GM06990 (cell line): ENCODE measurements around the gene ABCD2.
A peak's percentile ranks its signal among the peaks of the same experiment; 100 is the strongest.
"Not testable (repeated sequence)": the region's sequence is repeated elsewhere in the genome, so short reads cannot be mapped to it uniquely, and the experiment has no call there.

ENCODE experiments used
- DNase-seq: peaks from one replicate; pipeline ENCODE4 v3.0.0-alpha.2; 2011; ENCODE audit not compliant: insufficient read length; ENCODE audit errors: extremely low read depth
- H3K27me3 ChIP-seq: replicated peaks from 2 replicates; pipeline ENCODE4 v1.6.0; 2011; ENCODE audit warnings: low read length; ENCODE audit not compliant: control insufficient read depth, insufficient read depth
- H3K36me3 ChIP-seq: 2 replicates; pipeline ENCODE4 v1.5.1; 2011; ENCODE audit warnings: low read length; ENCODE audit not compliant: control insufficient read depth, insufficient read depth
- H3K4me3 ChIP-seq: replicated peaks from 2 replicates; pipeline ENCODE4 v1.5.1; 2011; ENCODE audit warnings: low read depth, mild to moderate bottlenecking, control low read depth, low read length
- TF ChIP-seq, protein P1 (sequence below): IDR thresholded peaks from 2 replicates; pipeline ENCODE4 v1.5.1; 2011; ENCODE audit warnings: low read length, control low read depth, mild to moderate bottlenecking, inconsistent platforms; ENCODE audit not compliant: insufficient read depth, poor library complexity, severe bottlenecking

ABCD2 gene

DNA sequence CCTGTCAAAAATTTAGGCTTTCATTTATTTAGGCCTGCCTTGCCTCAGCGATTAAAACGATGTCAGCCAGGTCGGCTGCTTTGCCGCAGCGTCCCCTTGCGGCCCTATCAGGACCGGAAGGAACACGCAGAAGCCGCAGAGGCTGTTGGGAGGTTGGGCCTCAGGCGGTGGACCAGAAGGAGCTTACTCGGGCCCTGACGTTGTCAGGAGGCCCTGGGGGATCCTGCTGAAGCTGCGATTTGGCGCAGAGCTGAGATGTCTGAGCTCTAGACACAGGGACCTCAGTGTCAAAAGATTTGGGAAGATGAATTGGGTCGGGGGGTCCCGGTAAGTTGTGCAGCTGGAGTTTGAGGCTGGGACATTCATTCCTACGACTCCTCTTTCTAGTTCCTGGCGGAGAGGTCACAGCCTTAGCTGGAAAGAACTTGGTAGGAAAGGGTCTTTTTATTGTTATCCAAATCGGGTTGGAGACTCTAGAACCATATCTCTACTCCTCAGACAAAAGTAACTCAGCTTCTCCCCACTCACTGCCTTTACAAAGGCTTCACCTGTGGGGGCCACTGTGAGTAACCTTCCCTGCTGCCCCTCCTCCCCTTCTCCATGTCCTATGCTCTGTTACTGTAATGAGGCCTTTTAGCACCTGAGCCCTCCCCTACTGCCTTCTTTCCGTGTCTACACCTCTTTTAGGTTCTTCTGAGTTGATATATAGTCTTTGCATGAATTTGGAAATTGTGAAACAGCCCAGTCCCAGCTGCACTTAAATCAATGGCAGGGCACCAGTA is 6.6 kb upstream of the ABCD2 start:
- no peaks in the 10 kb centered on the region for H3K36me3 ChIP-seq
- H3K27me3 ChIP-seq: no peaks in the 10 kb centered on the region
- H3K4me3 ChIP-seq: no peak overlapping the region
- TF ChIP-seq, protein P1, sequence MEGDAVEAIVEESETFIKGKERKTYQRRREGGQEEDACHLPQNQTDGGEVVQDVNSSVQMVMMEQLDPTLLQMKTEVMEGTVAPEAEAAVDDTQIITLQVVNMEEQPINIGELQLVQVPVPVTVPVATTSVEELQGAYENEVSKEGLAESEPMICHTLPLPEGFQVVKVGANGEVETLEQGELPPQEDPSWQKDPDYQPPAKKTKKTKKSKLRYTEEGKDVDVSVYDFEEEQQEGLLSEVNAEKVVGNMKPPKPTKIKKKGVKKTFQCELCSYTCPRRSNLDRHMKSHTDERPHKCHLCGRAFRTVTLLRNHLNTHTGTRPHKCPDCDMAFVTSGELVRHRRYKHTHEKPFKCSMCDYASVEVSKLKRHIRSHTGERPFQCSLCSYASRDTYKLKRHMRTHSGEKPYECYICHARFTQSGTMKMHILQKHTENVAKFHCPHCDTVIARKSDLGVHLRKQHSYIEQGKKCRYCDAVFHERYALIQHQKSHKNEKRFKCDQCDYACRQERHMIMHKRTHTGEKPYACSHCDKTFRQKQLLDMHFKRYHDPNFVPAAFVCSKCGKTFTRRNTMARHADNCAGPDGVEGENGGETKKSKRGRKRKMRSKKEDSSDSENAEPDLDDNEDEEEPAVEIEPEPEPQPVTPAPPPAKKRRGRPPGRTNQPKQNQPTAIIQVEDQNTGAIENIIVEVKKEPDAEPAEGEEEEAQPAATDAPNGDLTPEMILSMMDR: no peak
- no peak for DNase-seq

DNA sequence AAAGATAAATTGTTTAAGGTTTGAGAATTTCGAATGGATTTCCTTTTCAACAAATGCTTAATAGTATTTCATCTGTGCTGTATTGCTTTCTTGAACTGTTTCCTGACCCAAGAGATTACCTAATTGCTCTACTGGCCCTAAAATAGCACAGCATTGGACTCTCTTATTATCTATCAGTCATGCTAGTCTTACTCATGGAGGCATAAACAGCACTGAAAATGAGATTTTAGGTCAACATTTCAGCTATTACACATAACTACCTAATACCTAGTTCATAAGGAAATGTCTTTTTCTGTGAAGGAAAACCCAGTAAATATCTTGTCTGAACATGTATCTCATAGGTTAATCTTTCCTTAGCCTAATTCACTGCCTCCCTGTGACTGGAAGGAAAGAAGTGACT is 4.3 kb upstream of the ABCD2 start:
- DNase-seq: no peak
- TF ChIP-seq, protein P1: no peak
- Histone ChIP-seq H3K4me3 (no peak overlapping the region), H3K36me3 (no peaks in the 10 kb centered on the region), H3K27me3 (no peaks in the 10 kb centered on the region)

DNA sequence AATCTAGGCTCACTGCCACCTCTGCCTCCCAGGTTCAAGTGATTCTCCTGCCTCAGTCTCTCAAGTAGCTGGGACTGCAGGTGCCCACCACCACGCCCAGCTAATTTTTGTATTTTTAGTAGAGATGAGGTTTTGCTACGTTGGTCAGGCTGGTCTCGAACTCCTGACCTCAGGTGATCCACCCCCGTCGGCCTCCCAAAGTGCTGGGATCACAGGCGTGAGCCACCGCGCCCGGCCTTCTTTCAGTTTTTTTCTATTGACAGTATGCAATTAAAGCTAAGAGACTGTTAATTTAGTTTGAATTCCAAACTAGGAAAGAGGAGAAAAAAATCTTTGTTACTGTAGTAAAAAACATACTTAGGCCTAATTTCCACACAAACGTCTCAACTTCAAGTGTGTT is 3.6 kb upstream of the ABCD2 start:
- not testable (repeated sequence) for DNase-seq, H3K36me3 ChIP-seq, H3K4me3 ChIP-seq, H3K27me3 ChIP-seq

DNA sequence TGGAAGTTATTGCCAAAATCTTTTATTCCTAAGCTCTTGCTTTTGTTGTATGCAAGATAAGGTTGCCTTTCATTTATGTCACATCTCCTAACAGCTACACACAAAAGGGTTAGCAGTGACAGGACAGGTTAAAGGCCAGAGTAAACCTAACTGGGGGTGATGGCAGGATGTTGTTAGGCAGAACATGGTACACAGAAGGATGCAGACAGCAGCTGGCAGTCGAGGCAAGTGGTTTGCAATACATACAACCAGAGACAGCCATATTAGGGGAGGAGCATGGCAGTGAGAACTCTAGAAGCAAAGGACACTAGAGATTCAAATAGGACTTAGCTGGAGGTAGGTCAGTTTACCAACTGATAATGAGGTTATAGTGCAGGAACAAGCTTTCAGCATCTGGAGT is 2.7 kb upstream of the ABCD2 start:
- H3K4me3 ChIP-seq: no peak overlapping the region
- H3K36me3 ChIP-seq: no peaks in the 10 kb centered on the region
- no peaks in the 10 kb centered on the region for H3K27me3 ChIP-seq
- no peak for DNase-seq
- TF ChIP-seq, protein P1: no peak

DNA sequence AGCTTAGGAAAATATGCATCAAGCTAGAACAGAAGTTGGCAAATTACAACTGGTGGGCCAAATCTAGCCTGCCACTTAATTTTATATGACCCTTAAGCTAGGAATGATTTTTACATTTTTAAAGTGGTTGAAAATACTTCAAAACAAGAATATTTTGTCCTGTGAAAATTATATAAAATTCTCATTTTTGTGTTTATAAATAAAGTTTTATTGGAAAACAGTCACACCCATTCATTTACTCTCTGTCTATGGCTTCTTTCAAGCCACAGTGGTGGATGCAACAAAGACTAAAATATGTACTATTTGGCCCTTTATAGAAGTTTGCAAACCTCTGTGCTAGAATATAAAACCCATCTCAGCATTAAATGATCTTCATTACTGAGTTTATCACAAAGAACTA is 2.1 kb upstream of the ABCD2 start:
- Histone ChIP-seq H3K36me3 (no peaks in the 10 kb centered on the region), H3K27me3 (no peaks in the 10 kb centered on the region), H3K4me3 (no peak overlapping the region)
- no peak for DNase-seq
- TF ChIP-seq, protein P1: no peak

DNA sequence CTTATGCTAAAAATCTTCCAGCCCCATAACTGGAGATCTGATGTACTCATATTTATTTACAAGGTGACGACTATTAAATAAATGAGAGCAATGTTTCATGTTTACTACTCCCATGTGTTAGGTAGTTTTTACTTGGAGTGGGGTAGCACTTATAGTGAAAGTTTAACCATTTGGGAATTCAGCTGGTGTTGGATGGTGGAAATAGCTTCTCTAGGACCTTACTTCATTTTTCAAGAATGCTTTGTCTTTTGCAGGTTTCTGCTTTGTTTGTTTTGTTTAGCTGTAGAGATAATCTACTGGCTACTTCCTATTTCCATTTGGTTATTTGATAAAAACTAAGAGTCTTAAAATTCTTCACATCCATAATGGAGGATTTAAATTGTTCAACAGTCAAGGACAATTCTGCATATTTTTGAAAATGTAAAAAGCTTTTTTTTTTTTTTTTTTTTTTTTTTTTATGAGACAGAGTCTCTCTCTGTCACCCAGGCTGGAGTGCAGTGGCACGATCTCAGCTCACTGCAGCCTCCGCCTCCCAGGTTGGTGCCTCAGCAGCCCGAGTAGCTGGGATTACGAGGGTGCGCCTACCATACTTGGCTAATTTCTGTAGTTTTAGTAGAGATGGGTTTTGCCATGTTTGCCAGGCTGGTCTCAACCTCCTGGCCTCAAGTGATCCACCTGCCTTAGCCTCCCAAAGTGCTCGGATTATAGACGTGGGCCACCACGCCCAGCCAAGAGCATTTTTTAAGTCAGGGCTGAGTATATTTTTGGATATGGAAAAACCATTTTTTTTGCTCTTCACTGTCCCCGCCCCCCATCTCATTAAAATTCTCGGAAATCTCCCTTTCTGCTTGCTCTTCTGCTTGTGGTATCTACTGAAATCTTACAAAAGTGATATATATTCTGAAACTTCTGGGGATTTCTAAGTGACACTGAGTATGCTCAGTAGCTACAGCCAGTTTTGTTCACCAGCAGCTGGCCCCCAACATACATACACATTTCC is 1.4 kb upstream of the ABCD2 start:
- peak; percentile 69 for DNase-seq
- Histone ChIP-seq H3K4me3 (peak overlapping the region; percentile 84), H3K27me3 (no peaks in the 10 kb centered on the region), H3K36me3 (no peaks in the 10 kb centered on the region)
- TF ChIP-seq, protein P1: no peak
